G401.6 (cell line): Measurements from ENCODE around the gene QRICH2.
"Not testable (repeated sequence)": the region's sequence is repeated elsewhere in the genome, so short reads cannot be mapped to it uniquely, and the experiment has no call there.

Experiments
- FAIRE-seq: peaks from 2 replicates; lab custom pipeline; 2012; peaks lifted over from hg19 to GRCh38; lab: Jason Lieb, UNC

Gene QRICH2

DNA sequence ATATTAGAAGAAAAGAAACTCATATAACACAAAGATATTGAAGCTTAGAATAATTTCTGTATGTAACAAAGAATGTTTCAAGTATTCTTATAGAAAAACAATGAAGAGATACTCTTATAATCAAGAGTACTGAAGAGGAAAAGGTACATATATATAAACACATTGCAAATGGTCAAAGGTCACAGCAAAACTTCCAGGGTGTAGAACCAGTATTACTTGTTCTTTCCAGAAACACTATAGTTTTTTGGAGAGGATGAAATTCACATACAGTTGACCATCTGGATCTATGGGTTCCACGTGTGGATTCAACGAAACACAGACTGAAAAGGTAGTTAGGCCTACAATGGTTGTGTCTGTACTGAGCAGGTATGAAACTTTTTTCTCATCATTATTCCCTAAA lies 23.0 kb upstream of the QRICH2 start:
- no peak for FAIRE-seq

DNA sequence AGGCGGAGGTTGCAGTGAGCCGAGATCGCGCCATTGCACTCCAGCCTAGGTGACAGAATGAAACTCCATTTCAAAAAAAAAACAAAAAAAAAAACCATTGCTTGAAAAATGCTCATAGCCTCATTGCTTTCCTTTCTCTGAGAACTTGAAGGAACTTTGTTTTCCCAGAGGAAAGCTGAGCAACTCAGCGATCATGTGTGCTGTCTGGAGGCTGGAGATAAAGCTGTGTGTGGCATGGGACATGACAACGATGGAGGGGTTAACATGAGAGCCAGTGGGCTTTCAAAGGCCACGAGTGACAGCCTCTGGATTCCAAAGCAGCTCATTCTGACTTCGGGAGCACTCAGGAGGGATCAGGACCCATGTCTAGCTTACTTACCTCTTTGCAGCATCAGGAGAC lies 21.6 kb upstream of the QRICH2 start:
- FAIRE-seq: no peak

DNA sequence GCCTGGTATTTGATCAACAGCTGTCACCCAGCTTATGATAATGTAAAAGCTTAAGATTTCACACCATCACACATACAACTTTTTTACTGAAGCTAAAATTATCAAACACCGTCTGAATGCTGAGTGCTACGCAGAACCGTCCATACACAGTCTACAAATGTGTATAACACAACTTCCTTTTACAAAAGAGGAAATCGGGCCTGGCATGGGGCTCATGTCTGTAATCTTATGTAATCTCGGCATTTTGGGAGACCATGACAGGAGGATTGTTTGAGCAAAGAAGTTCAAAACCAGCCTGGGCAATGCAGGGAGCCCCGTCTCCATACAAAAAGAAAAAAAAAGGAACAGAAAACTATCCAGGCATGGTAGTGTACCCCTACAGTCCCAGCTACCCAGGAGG lies 19.6 kb upstream of the QRICH2 start:
- no peak for FAIRE-seq

DNA sequence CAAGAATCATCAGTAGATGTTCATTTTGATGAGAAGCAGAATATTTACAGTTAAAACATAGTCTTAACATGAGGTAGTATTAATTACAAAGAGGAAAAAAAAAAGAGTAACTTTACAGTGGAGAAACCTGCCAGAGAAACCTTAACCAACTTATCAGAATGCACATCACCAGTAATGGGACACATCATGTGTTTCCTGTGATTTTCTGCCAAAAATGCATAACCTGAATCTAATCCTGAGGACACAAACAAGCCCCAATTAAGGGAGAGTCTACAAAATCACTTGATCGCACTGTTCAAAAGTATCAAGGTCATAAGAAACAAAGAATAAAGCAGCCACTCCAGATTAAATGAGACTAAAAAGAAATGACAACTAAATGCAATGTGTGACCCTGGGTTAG lies 18.2 kb upstream of the QRICH2 start:
- no peak for FAIRE-seq

DNA sequence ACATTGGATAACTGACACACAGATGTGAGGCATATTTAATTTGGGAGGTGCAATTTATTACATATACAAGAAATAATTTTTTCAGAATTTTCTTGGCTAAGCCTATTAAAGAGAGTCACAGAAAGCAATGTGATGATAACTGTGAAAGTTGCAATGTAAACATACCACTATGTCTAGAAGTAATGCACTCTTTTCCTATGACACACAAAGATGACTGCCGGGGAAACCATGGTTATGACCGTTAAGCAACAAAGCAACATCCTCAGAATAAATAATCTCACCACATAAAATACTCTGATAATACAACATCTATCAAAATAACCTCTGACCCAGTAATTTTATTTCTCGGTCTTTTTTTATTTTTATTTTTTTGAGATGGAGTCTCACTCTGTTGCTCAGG lies 10.5 kb upstream of the QRICH2 start:
- no peak for FAIRE-seq

DNA sequence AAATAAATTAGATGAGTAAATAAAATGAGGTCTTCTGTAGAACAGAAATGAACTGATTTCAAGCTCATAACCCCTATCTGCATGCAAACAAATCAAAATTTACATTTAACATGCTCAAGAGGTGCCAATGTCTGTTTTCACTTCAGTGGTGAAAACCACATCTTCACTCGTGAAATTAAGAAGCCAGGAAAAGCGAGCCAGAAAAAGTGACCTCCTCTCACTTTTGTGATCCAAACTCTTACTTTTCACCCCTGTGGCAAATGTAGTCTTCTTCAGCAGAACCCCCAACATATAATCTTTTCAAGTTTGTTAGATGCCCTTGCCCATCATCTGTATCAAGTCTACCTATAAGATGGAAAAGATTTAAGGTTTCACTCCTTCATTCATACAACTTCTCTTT lies 9.5 kb upstream of the QRICH2 start:
- no peak for FAIRE-seq

DNA sequence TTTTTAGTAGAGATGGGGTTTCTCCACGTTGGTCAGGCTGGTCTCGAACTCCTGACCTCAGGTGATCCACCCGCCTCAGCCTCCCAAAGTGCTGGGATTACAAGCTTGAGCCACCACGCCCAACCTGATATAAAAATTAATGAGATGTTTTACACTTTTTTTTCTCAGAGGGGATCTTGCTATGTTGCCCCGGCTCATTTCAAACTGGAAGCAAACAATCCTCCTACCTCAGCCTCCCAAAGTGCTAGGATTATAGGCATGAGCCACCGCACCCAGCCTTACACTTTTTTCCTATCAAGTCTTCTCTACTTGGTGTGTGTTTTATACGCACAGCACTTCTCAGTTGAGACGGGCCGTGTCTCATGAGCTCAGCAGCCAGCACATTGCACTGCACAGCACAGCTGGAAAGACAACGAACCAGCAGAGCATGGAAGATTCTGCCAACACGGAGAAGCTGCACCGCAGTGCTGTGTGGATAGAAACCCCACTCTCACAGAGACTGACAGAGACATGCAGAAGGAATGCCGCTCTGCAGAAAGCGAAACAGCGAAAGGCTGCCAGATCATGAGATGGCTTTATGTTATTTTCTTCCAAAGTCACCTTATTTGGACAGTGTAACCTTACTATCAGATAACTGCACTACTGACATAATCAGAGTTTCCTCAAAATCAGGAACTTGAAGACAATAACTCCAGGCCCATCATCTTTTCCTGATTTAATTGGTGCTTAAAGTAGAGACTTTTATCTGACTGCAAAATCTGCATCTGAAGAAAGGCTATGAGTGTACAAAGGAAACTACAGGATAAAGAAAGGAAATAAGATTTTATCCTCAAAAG lies 6.5 kb upstream of the QRICH2 start:
- no peak for FAIRE-seq

DNA sequence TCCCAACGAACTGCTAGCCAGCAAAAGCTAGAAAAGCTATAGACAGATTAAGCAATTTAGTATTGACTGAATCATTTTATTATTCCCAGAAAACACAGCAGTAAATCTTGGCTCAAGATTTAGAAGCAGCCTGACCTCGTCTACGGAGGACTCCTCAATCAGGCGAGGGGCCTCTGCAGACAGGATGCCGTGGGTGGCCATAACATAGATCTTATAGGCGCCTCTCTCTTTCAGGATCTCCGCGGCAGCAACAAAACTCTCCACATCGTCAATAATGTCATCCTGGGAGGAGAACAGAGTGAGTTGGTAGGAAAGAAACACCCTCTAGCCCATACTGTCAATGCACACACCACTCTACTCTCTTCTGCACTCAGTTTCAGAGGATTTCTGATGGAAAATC lies 4.7 kb upstream of the QRICH2 start:
- FAIRE-seq: no peak

DNA sequence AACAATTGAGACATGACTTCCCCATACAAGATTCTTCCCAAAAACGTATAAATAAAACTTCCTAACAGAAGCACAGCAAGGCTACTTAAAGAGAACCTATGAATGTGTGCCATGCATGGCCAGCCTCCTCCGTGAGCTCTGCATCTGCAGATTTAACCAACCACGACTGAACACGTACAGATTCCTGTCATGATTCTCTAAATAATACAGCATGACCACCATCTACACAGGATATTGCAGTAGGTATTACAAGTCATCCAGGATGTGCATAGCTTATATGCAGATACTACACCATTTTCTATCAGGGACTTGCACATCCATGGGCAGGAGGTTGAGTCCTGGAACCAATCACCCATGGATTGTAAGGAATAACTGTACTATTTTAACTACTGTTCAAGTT lies 1.4 kb upstream of the QRICH2 start:
- FAIRE-seq: no peak

DNA sequence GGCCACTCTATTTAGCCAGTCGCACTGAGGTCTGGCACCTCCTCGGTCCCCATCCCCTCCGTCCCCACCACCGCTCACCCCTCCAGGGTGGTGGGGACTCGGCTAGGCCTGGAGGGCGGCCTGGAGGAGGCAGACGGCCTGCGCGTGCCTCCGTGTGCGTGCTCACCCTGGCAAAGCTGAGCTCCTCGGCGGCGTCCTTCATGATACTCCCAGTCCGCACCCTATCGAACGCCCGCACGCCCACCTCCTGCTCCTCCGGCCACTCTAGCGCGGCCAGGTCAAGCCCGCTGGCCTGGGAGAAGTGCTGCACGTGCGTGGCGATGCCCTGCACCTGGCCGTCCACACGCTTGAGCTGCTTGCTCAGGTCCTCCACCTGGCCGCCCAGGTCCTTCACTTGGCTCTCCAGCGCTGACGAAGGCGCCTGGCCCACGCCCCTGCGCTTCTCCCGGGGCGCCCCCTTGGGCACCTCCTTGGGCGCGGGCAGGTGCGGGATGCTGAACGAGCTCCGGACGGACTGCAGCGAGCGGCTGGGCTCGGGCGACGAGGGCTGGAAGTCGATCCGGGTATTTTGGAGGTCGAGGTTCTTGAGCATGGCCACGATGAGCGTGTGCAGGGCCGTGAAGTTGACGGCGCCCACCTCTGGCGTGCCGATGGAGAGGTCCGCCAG lies 644 bp downstream of the QRICH2 start:
- FAIRE-seq: no peak

DNA sequence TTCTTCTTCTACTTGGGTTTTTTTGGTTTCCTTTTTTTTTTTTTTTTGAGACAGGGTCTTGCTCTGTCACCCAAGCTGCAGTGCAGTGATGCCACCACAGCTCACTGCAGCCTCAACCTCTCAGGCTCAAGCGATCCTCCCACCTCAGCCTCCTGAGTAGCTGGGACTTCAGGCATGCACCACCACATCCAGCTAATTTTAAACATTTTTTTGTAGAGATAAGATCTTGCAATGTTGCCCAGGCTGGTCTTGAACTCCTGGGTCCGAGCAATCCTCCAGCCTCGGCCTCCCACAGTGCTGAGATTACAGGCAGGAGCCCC lies 3.0 kb downstream of the QRICH2 start:
- FAIRE-seq: not testable (repeated sequence)

DNA sequence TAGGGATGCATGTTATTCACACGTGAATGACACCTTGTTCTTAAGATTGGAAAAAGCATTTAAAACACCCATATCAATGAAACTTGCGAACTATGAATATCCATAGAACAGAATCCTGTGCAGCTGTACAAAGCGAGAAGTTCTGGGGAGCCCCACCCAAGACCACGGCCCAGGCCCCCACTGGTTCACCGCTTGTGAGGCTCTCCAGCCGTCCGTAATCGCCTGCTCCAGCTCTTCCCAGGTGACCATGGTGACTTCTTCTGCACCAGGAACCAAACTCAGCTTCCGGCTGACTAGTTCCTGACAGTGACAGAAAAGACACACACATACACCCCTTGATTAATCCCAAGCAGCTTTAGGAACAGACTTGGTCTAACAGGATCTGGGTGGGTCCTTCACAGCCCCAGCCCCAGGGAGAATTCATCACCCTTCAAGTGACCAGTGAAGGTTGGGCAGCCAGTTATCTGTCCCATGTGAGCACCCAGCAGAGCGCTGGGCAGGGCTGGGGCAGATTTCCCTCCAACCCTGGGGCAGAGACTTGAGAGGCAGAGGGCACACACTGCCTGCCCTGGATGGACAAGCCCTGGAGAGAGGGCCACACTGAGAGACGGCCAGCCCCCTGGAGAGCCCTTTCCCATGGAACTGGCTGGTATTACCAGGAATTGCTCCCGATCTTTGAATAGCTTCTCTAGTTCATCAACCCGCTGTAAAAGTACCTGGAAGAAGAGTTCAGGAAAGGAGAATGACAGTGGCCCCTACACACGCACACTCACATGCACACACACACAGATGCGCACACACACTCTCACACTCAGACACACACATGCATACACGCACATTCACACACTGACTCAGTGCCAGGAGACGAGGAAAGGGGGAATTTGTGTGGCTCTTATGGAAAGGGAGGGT lies 3.6 kb downstream of the QRICH2 start:
- FAIRE-seq: no peak

DNA sequence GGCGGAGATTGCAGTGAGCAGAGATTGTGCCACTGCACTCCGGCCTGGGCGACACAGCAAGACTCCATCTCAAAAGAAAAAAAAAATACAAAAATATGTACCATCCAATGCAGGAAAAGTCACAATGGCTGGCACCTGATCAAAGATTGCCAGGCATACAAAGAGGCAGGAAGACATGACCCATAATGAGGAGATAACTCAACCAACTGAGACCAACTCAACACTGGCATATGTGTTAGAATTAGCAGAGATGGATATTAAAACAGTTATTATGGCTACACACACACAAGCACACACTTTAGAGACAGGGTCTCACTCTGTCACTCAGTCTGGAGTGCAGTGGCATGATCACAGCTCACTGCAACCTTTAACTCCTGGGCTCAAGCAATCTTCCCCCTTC lies 10.6 kb downstream of the QRICH2 start:
- no peak for FAIRE-seq

DNA sequence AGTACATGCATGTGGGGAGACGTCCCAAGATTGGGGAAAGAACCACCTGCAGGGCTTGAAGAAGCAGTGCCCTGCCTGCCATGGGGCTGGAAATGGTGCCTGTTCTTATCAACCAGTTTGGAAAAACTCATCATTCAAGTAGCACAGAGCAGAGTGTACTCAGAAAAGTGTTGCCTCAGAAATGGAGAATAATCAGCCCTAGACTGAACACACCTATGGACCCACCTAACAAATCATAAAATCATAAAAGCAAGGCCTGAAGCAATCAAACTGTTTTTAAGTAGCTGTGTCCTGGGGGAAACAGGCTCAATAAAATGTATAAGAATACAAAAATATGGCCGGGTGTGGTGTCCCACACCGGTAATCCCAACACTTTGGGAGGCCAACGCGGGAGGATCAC lies 11.2 kb downstream of the QRICH2 start:
- no peak for FAIRE-seq

DNA sequence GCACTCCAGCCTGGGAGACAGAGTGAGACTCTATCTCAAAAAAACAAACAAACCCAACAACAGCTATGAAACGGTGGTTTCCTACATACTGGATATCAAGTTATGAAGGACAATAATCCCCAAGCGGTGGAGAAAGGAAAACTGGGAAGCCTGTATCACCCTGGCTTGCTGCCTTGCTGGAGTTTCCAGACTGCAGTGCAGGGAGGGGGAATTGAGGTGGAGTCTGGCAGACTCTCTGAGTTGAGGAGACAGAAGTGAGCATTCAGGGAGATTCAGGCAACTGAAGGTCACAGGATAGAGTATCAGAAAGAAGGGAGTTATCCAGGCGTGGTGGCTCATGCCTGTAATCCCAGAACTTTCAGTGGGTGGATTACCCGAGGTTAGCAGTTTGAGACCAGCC lies 11.9 kb downstream of the QRICH2 start:
- FAIRE-seq: no peak

DNA sequence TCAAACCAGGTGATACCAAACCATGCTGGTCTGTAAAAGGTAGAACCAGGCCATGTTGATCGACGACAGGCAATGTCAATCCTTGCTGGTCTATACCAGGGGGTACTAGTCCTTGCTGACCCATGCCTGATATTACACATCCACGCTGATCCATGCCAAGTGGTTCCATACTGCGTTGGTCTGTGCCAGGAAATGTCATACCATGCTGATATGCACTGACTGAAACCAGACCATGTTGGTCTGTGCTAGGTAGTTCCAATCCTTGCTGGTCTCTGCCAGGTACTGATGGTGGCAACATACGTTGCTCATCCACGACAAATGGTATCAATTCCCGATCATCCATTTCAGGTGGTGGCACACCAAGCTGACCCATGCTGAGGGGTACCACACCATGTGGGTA lies 15.0 kb downstream of the QRICH2 start:
- no peak for FAIRE-seq

DNA sequence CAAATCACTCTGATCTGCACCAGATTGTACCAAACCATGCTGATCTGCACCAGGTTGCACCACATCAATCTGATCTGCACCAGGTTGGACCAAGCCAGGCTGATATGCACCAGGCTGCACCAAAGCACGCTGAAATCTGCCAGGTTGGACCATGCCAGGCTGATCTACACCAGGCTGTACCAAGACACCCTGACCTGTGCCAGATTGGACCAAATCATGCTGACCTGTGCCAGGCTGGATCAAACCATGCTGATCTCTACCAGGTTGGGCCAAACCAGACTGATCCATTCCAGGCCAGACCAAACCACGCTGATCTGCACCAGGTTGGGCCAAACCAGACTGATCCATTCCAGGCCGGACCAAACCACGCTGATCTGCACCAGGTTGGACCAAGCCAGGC lies 15.5 kb downstream of the QRICH2 start:
- no peak for FAIRE-seq

DNA sequence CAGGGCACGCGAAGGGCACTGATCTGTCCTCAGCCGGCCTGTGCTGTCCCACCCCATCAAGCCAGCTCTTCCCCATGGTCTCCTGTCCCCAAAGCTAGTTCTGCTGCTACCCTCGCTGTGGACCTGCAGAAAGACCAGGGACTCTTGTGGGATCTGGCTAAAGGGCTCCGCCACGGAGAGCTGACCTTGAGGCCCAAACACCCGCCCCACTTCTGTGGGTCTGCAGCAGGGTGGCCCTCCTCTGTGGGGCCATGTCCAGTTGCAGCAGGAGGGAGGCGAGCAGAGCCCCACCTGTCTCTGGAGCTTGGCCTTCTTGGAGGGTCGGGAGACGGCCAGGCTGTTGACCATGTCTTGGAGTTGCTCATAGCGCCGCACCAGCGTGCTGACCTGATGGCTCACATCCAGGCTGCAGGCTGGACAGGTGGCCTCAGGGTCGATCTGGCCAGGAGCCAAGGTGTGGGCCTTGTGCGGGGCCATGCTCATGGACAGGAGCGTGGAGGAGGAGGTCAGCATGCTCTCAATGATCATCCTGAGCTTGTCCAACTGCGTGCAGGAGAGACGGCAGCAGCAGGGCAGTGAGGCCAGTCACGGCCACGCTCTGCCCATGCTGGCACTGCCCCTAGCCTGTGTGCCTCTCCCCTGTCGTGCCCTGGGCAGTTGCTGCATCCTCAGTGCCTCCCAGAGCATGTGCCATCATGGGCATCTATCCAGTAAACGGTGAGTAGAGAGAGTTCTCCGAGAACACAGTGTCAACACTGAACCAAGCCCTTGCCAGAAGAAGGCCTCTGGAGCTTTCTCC lies 26.3 kb downstream of the QRICH2 start:
- no peak for FAIRE-seq

DNA sequence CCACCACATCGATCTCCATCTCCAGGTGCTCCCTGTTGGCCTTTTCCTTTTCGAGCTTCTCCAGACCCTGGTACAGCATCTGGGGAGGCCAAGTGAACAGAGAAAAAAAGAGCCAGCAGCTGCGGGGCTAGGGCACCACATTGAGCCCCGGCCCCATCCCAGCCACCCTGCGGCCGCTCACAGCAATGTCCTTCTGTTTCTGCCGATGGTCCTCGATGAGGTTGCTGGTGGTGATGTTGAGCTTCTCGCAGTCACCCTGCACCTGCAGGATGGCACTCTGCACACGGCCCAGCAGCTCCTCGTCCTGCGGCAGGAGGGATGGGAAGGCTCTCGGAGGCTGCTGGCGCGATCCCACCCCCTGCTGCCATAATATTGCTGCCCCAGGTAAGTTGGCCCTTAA lies 27.4 kb downstream of the QRICH2 start:
- no peak for FAIRE-seq

DNA sequence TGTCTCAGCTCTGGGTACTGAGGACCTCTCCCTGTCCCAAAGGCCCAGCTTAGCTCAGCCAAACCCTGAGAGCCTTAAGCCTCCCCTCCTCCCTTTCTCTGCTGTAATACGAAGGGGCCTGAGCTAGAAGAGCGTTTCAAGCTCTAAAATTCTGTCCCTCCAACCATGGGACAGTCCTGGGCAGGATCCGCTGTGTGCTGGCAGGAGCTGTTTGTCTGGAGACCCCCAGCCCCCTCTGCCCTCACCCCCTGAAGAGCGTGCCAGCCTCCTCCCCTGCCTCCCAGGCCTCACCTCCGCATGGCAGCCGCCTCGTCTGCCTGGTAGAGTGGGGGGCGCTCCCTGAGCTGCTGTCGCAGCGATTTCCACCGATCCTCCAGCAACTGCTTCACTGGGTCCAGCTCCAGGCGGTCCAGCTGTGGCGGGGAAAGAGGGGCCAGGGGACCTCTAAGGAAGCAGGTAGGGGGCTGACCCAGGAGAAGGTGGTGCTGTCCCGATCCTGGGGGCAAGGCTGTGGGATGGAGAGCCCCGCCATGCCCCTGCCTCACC lies 28.3 kb downstream of the QRICH2 start:
- no peak for FAIRE-seq

DNA sequence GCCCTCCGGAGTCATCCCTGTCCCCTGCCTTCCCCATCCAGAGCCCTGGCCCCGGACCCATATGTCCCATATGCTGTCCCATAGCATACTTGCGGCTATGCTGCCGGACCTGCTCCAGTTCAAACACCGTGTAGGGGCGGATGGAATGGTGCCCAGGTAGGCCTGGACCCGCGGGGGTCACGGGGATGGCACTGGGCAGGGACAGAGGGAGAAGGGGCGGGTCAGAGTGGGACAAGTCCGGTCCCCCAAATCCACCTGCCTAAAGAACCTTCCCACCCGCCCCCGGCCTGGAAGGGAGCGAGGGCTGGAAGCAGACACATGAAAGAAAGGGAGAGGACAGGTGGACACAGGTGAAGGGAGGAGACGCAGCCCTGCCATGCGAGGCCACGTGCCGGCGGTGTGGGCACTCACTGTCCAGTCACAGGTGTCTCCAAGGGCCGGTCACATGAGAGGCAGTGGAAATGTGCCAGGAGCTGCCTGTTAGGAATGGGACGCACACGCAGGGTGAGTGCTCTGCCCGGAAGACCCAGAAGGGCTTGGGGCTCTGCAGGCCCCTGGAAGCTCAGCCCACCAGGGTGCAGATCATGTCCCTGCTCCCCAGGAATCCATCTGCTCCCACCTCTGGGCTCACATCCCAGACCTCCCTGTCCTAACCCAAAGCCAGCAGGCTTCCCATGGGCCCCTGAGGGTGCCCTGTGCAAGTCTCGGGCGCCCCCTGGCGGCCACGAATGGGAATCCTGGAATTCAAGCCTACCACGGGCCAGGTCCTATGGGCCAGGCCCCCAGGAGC lies 28.9 kb downstream of the QRICH2 start:
- FAIRE-seq: peak; percentile 88
